A673 (cell line): Measurements from ENCODE around the gene TET1. TPM values are rescaled to one million over a fixed set of nuclear protein-coding genes. Genes with fewer than 3 reads are reported as not detected.
"Not testable (repeated sequence)": the region's sequence is repeated elsewhere in the genome, so short reads cannot be mapped to it uniquely, and the experiment has no call there.

Experiments used
- BruUV-seq: library from RNA; stranded (reverse); fragments of 400-500 nt; replicated peaks from 2 replicates; lab custom pipeline; 2021; lab: Mats Ljungman, UMichigan
- CTCF ChIA-PET: fragments of 300-600 bp; sonication (Branson Sonifier 250); formaldehyde crosslinking; loops from one replicate; lab custom pipeline; 2022; ENCODE audit warnings: antibody characterized with exemption; lab: Charles Lee
- POLR2A ChIA-PET: fragments of 300-600 bp; sonication (Branson Sonifier 250); formaldehyde crosslinking; loops from one replicate; lab custom pipeline; 2022; ENCODE audit warnings: antibody characterized with exemption; ENCODE audit not compliant: low non-redundant PET; lab: Charles Lee
- DNase-seq: peaks from one replicate; pipeline ENCODE4 v3.0.0-alpha.2; 2015; ENCODE audit warnings: low spot score
- H3K27ac ChIP-seq: fragments of 200-600 bp; sonication (generic); 2 replicates; pipeline ENCODE4 v1.5.1; 2016; ENCODE audit warnings: mixed run types, low read depth, mild to moderate bottlenecking, mixed read lengths, antibody characterized with exemption, low read length; ENCODE audit not compliant: poor library complexity, severe bottlenecking
- H3K27me3 ChIP-seq: fragments of 200-600 bp; sonication (generic); replicated peaks from 2 replicates; pipeline ENCODE4 v1.6.1; 2017; ENCODE audit warnings: mixed run types, low read depth, mild to moderate bottlenecking, mixed read lengths, antibody characterized with exemption, low read length; ENCODE audit not compliant: insufficient read depth, poor library complexity
- H3K36me3 ChIP-seq: fragments of 200-600 bp; sonication (generic); 2 replicates; pipeline ENCODE4 v1.6.1; 2016; ENCODE audit warnings: mixed run types, mild to moderate bottlenecking, mixed read lengths, antibody characterized with exemption, low read length; ENCODE audit not compliant: insufficient read depth, poor library complexity, severe bottlenecking
- H3K4me1 ChIP-seq: fragments of 200-600 bp; sonication (generic); 2 replicates; pipeline ENCODE4 v1.6.1; 2017; ENCODE audit warnings: mixed run types, mild to moderate bottlenecking, mixed read lengths, antibody characterized with exemption, low read length; ENCODE audit not compliant: insufficient read depth, poor library complexity, severe bottlenecking
- H3K4me3 ChIP-seq: fragments of 200-600 bp; sonication (generic); 2 replicates; pipeline ENCODE4 v1.5.1; 2016; ENCODE audit warnings: low read depth, mixed run types, mild to moderate bottlenecking, mixed read lengths, low read length; ENCODE audit not compliant: poor library complexity, severe bottlenecking
- H3K9me3 ChIP-seq: fragments of 200-600 bp; sonication (generic); 2 replicates; pipeline ENCODE4 v1.6.1; 2016; ENCODE audit warnings: mixed run types, low read depth, mild to moderate bottlenecking, mixed read lengths, antibody characterized with exemption, low read length; ENCODE audit not compliant: poor library complexity, severe bottlenecking
- EZH2 ChIP-seq: fragments of 200-600 bp; sonication (generic); IDR thresholded peaks from 2 replicates; pipeline ENCODE4 v1.6.1; 2017; ENCODE audit warnings: borderline replicate concordance, low read depth, mild to moderate bottlenecking, mixed read lengths, antibody characterized with exemption, low read length; ENCODE audit not compliant: poor library complexity, severe bottlenecking
- intact Hi-C: fragments of 100-400 bp; cut with micrococcal nuclease; formaldehyde crosslinking; loops from one replicate; pipeline ENCODE4 v1.10.0; 2022; ENCODE audit not compliant: unreplicated experiment
- total RNA-seq: library from RNA; stranded (reverse); gene quantifications from 2 replicates; pipeline ENCODE4 v1.2.3, GENCODE V29; 2021
- TF ChIP-seq, protein P1 (sequence below): fragments of 300-800, 200-600 bp; sonication (generic); conservative IDR thresholded peaks from 2 replicates; pipeline ENCODE4 v1.5.1; 2017; ENCODE audit warnings: low read depth, mild to moderate bottlenecking, antibody characterized with exemption, low read length, moderate library complexity, mixed read lengths

Gene TET1
- total RNA-seq, 1 experiment from 2014 or later, result 15.2 TPM

DNA sequence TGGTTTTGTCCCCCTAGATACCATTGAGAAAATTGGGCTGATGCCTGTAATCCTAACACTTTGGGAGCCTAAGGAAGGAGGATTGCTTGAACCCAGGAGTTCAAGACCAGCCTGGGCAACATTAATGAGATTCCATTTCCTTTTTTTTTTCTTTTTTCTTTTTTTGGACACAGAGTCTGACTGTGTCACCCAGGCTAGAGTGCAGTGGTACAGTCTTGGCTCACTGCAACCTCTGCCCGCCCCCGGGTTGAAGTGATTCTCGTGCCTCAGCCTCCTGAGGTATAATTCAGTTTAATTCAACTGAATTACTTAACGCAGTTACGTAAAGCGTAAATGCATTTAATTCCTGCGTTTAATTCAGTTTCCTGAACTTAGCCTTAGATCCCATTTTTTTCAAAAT, 174.2 kb downstream of the TET1 start:
- peak; percentile 7 for DNase-seq
- CTCF ChIA-PET, result no interaction called here
- no peaks in the 10 kb centered on the region for H3K4me1 ChIP-seq
- H3K27ac ChIP-seq, result peak overlapping the region; percentile 8
- H3K27me3 ChIP-seq, result no peaks in the 10 kb centered on the region
- POLR2A ChIA-PET, result no interaction called here
- TF ChIP-seq EZH2, result no peak
- TF ChIP-seq, protein P1, sequence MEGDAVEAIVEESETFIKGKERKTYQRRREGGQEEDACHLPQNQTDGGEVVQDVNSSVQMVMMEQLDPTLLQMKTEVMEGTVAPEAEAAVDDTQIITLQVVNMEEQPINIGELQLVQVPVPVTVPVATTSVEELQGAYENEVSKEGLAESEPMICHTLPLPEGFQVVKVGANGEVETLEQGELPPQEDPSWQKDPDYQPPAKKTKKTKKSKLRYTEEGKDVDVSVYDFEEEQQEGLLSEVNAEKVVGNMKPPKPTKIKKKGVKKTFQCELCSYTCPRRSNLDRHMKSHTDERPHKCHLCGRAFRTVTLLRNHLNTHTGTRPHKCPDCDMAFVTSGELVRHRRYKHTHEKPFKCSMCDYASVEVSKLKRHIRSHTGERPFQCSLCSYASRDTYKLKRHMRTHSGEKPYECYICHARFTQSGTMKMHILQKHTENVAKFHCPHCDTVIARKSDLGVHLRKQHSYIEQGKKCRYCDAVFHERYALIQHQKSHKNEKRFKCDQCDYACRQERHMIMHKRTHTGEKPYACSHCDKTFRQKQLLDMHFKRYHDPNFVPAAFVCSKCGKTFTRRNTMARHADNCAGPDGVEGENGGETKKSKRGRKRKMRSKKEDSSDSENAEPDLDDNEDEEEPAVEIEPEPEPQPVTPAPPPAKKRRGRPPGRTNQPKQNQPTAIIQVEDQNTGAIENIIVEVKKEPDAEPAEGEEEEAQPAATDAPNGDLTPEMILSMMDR, result no peak
- no peaks in the 10 kb centered on the region for H3K9me3 ChIP-seq
- BruUV-seq, result no TSS peak
- intact Hi-C loops, result no loop called here
- H3K36me3 ChIP-seq, result peaks cover 87% of the 10 kb centered on the region
- no peak overlapping the region for H3K4me3 ChIP-seq

DNA sequence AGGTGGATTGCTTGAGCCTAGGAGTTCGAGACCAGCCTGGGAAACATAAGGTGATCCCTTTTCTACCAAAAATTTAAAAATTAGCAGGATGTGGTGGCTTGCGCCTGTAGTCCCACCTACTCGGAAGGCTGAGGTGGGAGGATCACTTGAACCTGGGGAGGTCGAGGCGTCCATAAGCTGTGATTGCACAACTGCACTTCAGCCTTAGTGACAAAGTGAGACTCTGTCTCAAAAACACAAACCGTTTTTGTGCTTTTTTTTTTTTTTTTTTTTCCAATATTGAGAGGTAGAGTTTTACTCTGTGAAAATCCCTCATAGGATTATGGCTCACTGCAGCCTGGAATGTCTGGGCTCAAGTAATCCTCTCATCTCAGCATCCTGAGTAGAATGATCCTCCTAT, 175.0 kb downstream of the TET1 start:
- Histone ChIP-seq H3K27ac (no peak overlapping the region), H3K4me1 (no peaks in the 10 kb centered on the region), H3K4me3 (no peak overlapping the region), H3K9me3 (no peaks in the 10 kb centered on the region), H3K36me3 (peaks cover 91% of the 10 kb centered on the region), H3K27me3 (no peaks in the 10 kb centered on the region)
- ChIA-PET CTCF (no interaction called here), POLR2A (no interaction called here)
- DNase-seq, result no peak
- no TSS peak for BruUV-seq
- TF ChIP-seq EZH2, result no peak
- TF ChIP-seq, protein P1, result no peak
- intact Hi-C loops, result no loop called here

DNA sequence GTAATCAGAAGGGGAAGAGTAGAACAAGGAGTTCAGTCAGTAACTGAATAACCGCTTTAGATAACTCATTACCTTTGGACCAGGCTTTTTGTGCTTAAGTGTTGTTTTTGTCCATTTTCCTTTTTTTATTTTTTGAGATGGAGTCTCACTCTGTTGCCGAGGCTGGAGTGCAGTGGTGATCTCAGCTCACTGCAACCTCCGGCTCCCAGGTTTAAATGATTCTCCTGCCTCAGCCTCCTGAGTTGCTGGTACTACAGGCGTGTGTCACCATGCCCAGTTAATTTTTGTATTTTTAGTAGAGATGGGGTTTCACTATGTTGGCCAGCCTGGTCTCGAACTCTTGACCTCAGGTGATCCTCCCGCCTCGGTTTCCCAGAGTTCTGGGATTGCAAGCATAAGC, 175.6 kb downstream of the TET1 start:
- CTCF ChIA-PET, H3K27me3 ChIP-seq, intact Hi-C loops, DNase-seq, H3K4me3 ChIP-seq, BruUV-seq, POLR2A ChIA-PET, H3K27ac ChIP-seq, H3K9me3 ChIP-seq, H3K4me1 ChIP-seq: not testable (repeated sequence)
- H3K36me3 ChIP-seq, result peaks cover 92% of the 10 kb centered on the region

GRCh38 chr10:68740676-68741075, 180.5 kb downstream of the TET1 start:
- CTCF ChIA-PET, POLR2A ChIA-PET, H3K4me3 ChIP-seq, BruUV-seq, H3K9me3 ChIP-seq, H3K27ac ChIP-seq, H3K27me3 ChIP-seq, DNase-seq, H3K4me1 ChIP-seq, intact Hi-C loops: not testable (repeated sequence)
- peaks cover 89% of the 10 kb centered on the region for H3K36me3 ChIP-seq
